Fibroblast of skin of abdomen (primary cell): ENCODE measurements around the gene RAB39A. TPM values are rescaled to one million over a fixed set of nuclear protein-coding genes. Genes with fewer than 3 reads are reported as not detected.
"Not testable (repeated sequence)": the region's sequence is repeated elsewhere in the genome, so short reads cannot be mapped to it uniquely, and the experiment has no call there.

Source experiments
- DNase-seq: peaks from one replicate; pipeline ENCODE4 v3.0.0-alpha.2; 2013
- polyA plus RNA-seq, 2 experiments: library from polyadenylated mRNA; unstranded; fragments of 120-200 nt; gene quantifications; one replicate each; pipeline ENCODE4 v1.2.1, GENCODE V29; 2013; ENCODE audit not compliant: insufficient read length in 2 of 2

The RAB39A gene
- not detected for polyA plus RNA-seq (2013, experiment 1 of 2; ENCODE audit: insufficient read length)
- not detected for polyA plus RNA-seq (2013, experiment 2 of 2; ENCODE audit: insufficient read length)

GRCh38 chr11:107928046-107928766, at the start of gene RAB39A:
Gene RAB39A, plus strand, starts transcription at chr11:107928448. Its CDS starts 121 bp downstream, at chr11:107928569.
- DNase-seq = peak; percentile 89

GRCh38 chr11:107881471-107881870, 46.8 kb upstream of the RAB39A start:
- peak; percentile 12 for DNase-seq

GRCh38 chr11:107882095-107882820, 46.0 kb upstream of the RAB39A start:
- no peak for DNase-seq

- peak; percentile 52 for DNase-seq
Measured at GRCh38 chr11:107898270-107898669, 30.0 kb upstream of the RAB39A start.

- DNase-seq = no peak
Measured at GRCh38 chr11:107908211-107908610, 20.0 kb upstream of the RAB39A start.

- DNase-seq = not testable (repeated sequence)
Measured at GRCh38 chr11:107912415-107912814, 15.8 kb upstream of the RAB39A start.

GRCh38 chr11:107915229-107915628, 13.0 kb upstream of the RAB39A start:
- DNase-seq = no peak

- peak; percentile 10 for DNase-seq
Measured at GRCh38 chr11:107916671-107917241, 11.5 kb upstream of the RAB39A start.

- DNase-seq = no peak
Measured at GRCh38 chr11:107921997-107922396, 6.3 kb upstream of the RAB39A start.

GRCh38 chr11:107923519-107923918, 4.7 kb upstream of the RAB39A start:
- not testable (repeated sequence) for DNase-seq

GRCh38 chr11:107924306-107924705, 3.9 kb upstream of the RAB39A start:
- no peak for DNase-seq

- no peak for DNase-seq
Measured at GRCh38 chr11:107927559-107927958, 689 bp upstream of the RAB39A start.

- no peak for DNase-seq
Measured at GRCh38 chr11:107928767-107929507, 689 bp downstream of the RAB39A start.

- no peak for DNase-seq
Measured at GRCh38 chr11:107929611-107930200, 1.5 kb downstream of the RAB39A start.

GRCh38 chr11:107931206-107931605, 3.0 kb downstream of the RAB39A start:
- no peak for DNase-seq

GRCh38 chr11:107947904-107948303, 19.7 kb downstream of the RAB39A start:
- DNase-seq = no peak

GRCh38 chr11:107948328-107948727, 20.1 kb downstream of the RAB39A start:
- not testable (repeated sequence) for DNase-seq

- no peak for DNase-seq
Measured at GRCh38 chr11:107951155-107951554, 22.9 kb downstream of the RAB39A start.

GRCh38 chr11:107953446-107953845, 25.2 kb downstream of the RAB39A start:
- DNase-seq = no peak

GRCh38 chr11:107956543-107956942, 28.3 kb downstream of the RAB39A start:
- DNase-seq = no peak

GRCh38 chr11:107957109-107957588, 28.9 kb downstream of the RAB39A start:
- peak; percentile 63 for DNase-seq

- no peak for DNase-seq
Measured at GRCh38 chr11:107961480-107961879, 33.2 kb downstream of the RAB39A start.
